Esophagus (tissue), 2 donors: ENCODE measurements around the gene GPATCH8. TPM values are rescaled to one million over a fixed set of nuclear protein-coding genes. Genes with fewer than 3 reads are reported as not detected.
A peak's percentile ranks its signal among the peaks of the same experiment; 100 is the strongest.

Experiments used
- H3K27ac ChIP-seq, 2 donors: one replicate each; pipeline ENCODE4 v1.5.1; 2013; ENCODE audit warnings: low read depth in 2 of 2, mild to moderate bottlenecking in 2 of 2, inconsistent platforms in 1 of 2, low read length in 1 of 2, moderate library complexity in 1 of 2
- H3K27me3 ChIP-seq, 2 donors: one replicate each; pipeline ENCODE4 v1.6.1; 2013; ENCODE audit warnings: low read length in 2 of 2, control low read depth in 1 of 2, mild to moderate bottlenecking in 1 of 2; ENCODE audit not compliant: insufficient read depth in 2 of 2, control insufficient read depth in 1 of 2
- H3K36me3 ChIP-seq, 2 donors: one replicate each; pipeline ENCODE4 v1.6.1; 2013; ENCODE audit warnings: low read length in 1 of 2; ENCODE audit not compliant: control insufficient read depth in 2 of 2, insufficient read depth in 2 of 2
- H3K4me1 ChIP-seq, 2 donors: one replicate each; pipeline ENCODE4 v1.6.1; 2013; ENCODE audit warnings: low read length in 1 of 2; ENCODE audit not compliant: control insufficient read depth in 2 of 2, insufficient read depth in 2 of 2
- H3K4me3 ChIP-seq, 2 donors: one replicate each; pipeline ENCODE4 v1.5.1; 2013; ENCODE audit warnings: low read length in 2 of 2, mild to moderate bottlenecking in 2 of 2, low read depth in 1 of 2, moderate library complexity in 1 of 2
- H3K9me3 ChIP-seq, 2 donors: one replicate each; pipeline ENCODE4 v1.6.1; 2013; ENCODE audit warnings: mild to moderate bottlenecking in 2 of 2, low read depth in 1 of 2, low read length in 1 of 2, moderate library complexity in 1 of 2; ENCODE audit not compliant: control insufficient read depth in 2 of 2, insufficient read depth in 1 of 2
- WGBS, 2 donors: extraction: QIAGEN DNeasy Blood & Tissue Kit; methylation state at CpG; one replicate each; pipeline ENCODE4 v1.1.7; 2013; 5-methylcytosine and 5-hydroxymethylcytosine counted together
- polyA plus RNA-seq, 2 donors: library from polyadenylated mRNA; stranded (reverse); fragments of 200-250 nt; gene quantifications; one replicate each; pipeline ENCODE4 v1.2.3, GENCODE V29; 2013
- donor health status: healthy with polysubstance abuse.
- donor health status: Bipolar disorder and iron deficiency.

Gene GPATCH8
- polyA plus RNA-seq, 2 donors: 7.9 to 12.8 TPM

GRCh38 chr17:44389281-44389680 lies 113.9 kb downstream of the GPATCH8 start, which contains the start of gene ITGA2B:
Gene ITGA2B, minus strand, starts transcription at chr17:44389649. Its CDS starts 176 bp downstream, at chr17:44389473.
- no peaks in the 10 kb centered on the region for H3K27me3 ChIP-seq
- no peaks in the 10 kb centered on the region for H3K9me3 ChIP-seq
- H3K27ac ChIP-seq: no peak within 1 kb of the TSS
- 38 to 45% methylated on average over 1 of the region's 1 CpG for WGBS, 2 donors
- no peaks in the 10 kb centered on the region for H3K36me3 ChIP-seq
- H3K4me1 ChIP-seq: peaks cover 5 to 7% of the 10 kb centered on the region in 2 donors
- H3K4me3 ChIP-seq: no peak within 1 kb of the TSS

GRCh38 chr17:44387804-44388203 lies 115.4 kb downstream of the GPATCH8 start:
- no peak overlapping the region for H3K4me3 ChIP-seq
- no peaks in the 10 kb centered on the region for H3K9me3 ChIP-seq
- H3K4me1 ChIP-seq: peaks cover 5 to 7% of the 10 kb centered on the region in 2 donors
- no peaks in the 10 kb centered on the region for H3K27me3 ChIP-seq
- no peaks in the 10 kb centered on the region for H3K36me3 ChIP-seq
- no peak overlapping the region for H3K27ac ChIP-seq
- WGBS, 2 donors: 85 to 90% methylated on average over 2 of the region's 2 CpGs

GRCh38 chr17:44386182-44386525 lies 117.1 kb downstream of the GPATCH8 start:
- Histone ChIP-seq H3K27me3 (no peaks in the 10 kb centered on the region), H3K27ac (no peak overlapping the region), H3K36me3 (no peaks in the 10 kb centered on the region), H3K4me1 (peaks cover 5 to 7% of the 10 kb centered on the region in 2 donors), H3K4me3 (peak overlapping the region; percentile 41 to 56), H3K9me3 (no peaks in the 10 kb centered on the region)
- 38 to 45% methylated on average over 10 of the region's 10 CpGs for WGBS, 2 donors

GRCh38 chr17:44385287-44386181 lies 117.7 kb downstream of the GPATCH8 start:
- H3K9me3 ChIP-seq: no peaks in the 10 kb centered on the region
- H3K4me1 ChIP-seq: peaks cover 5 to 7% of the 10 kb centered on the region in 2 donors
- no peak overlapping the region for H3K27ac ChIP-seq
- peak overlapping the region; percentile 41 to 56 for H3K4me3 ChIP-seq
- 5 to 6% methylated on average over 61 to 68 of the region's 68 CpGs for WGBS, 2 donors
- no peaks in the 10 kb centered on the region for H3K27me3 ChIP-seq
- no peaks in the 10 kb centered on the region for H3K36me3 ChIP-seq

GRCh38 chr17:44384823-44385286 lies 118.4 kb downstream of the GPATCH8 start:
- H3K27me3 ChIP-seq: no peaks in the 10 kb centered on the region
- 9 to 14% methylated on average over 25 to 26 of the region's 26 CpGs for WGBS, 2 donors
- H3K9me3 ChIP-seq: no peaks in the 10 kb centered on the region
- no peaks in the 10 kb centered on the region for H3K36me3 ChIP-seq
- peak overlapping the region; percentile 39 to 56 for H3K4me3 ChIP-seq
- no peak overlapping the region for H3K27ac ChIP-seq
- H3K4me1 ChIP-seq: peaks cover 5 to 7% of the 10 kb centered on the region in 2 donors

- 38 to 56% methylated on average over 29 of the region's 29 CpGs for WGBS, 2 donors
- Histone ChIP-seq H3K4me3 (no peak overlapping the region), H3K36me3 (no peaks in the 10 kb centered on the region), H3K27me3 (no peaks in the 10 kb centered on the region), H3K9me3 (no peaks in the 10 kb centered on the region), H3K4me1 (peaks cover 5 to 7% of the 10 kb centered on the region in 2 donors), H3K27ac (no peak overlapping the region)
These were observed 118.9 kb downstream of the GPATCH8 start for GRCh38 chr17:44384281-44384822.

GRCh38 chr17:44383861-44384260 lies 119.3 kb downstream of the GPATCH8 start:
- no peak overlapping the region for H3K4me3 ChIP-seq
- WGBS, 2 donors: 77 to 83% methylated on average over 16 of the region's 16 CpGs
- H3K4me1 ChIP-seq: peaks cover 5 to 7% of the 10 kb centered on the region in 2 donors
- H3K9me3 ChIP-seq: no peaks in the 10 kb centered on the region
- no peak overlapping the region for H3K27ac ChIP-seq
- H3K36me3 ChIP-seq: no peaks in the 10 kb centered on the region
- H3K27me3 ChIP-seq: no peaks in the 10 kb centered on the region

- no peak overlapping the region for H3K4me3 ChIP-seq
- H3K27me3 ChIP-seq: no peaks in the 10 kb centered on the region
- H3K4me1 ChIP-seq: peaks cover 5 to 7% of the 10 kb centered on the region in 2 donors
- 90 to 93% methylated on average over 15 of the region's 15 CpGs for WGBS, 2 donors
- no peaks in the 10 kb centered on the region for H3K9me3 ChIP-seq
- H3K36me3 ChIP-seq: no peaks in the 10 kb centered on the region
- no peak overlapping the region for H3K27ac ChIP-seq
These were observed 119.8 kb downstream of the GPATCH8 start for GRCh38 chr17:44383363-44383762.

GRCh38 chr17:44382917-44383316 lies 120.3 kb downstream of the GPATCH8 start:
- H3K27ac ChIP-seq: no peak overlapping the region
- no peak overlapping the region for H3K4me3 ChIP-seq
- H3K9me3 ChIP-seq: no peaks in the 10 kb centered on the region
- no peaks in the 10 kb centered on the region for H3K27me3 ChIP-seq
- peaks cover 5 to 7% of the 10 kb centered on the region in 2 donors for H3K4me1 ChIP-seq
- no peaks in the 10 kb centered on the region for H3K36me3 ChIP-seq
- 87 to 89% methylated on average over 6 of the region's 6 CpGs for WGBS, 2 donors
